Astrocyte of the cerebellum (primary cell): ENCODE results near the gene NLGN1.
A peak's percentile ranks its signal among the peaks of the same experiment; 100 is the strongest.

Experiments used
- DNase-seq: peaks from one replicate; pipeline ENCODE4 v3.0.0-alpha.2; 2011; ENCODE audit warnings: low read depth
- H3K4me3 ChIP-seq: 2 replicates; pipeline ENCODE4 v1.5.1; 2011; ENCODE audit warnings: mild to moderate bottlenecking, low read depth, low read length, moderate library complexity
- in situ Hi-C: cut with HindIII; loops from 2 replicates; pipeline ENCODE4 v1.10.0; 2017; ENCODE audit warnings: low sequenced_read_pairs
- TF ChIP-seq, protein P1 (sequence below): IDR thresholded peaks from 2 replicates; pipeline ENCODE4 v1.5.1; 2012; ENCODE audit warnings: low read length, low read depth, moderate library complexity, mild to moderate bottlenecking; ENCODE audit errors: missing control alignments

NLGN1 gene

GRCh38 chr3:174325834-174326700, 928.5 kb downstream of the NLGN1 start:
- no peak overlapping the region for H3K4me3 ChIP-seq
- in situ Hi-C loops, result no loop called here
- peak; percentile 76 for DNase-seq
- TF ChIP-seq, protein P1, sequence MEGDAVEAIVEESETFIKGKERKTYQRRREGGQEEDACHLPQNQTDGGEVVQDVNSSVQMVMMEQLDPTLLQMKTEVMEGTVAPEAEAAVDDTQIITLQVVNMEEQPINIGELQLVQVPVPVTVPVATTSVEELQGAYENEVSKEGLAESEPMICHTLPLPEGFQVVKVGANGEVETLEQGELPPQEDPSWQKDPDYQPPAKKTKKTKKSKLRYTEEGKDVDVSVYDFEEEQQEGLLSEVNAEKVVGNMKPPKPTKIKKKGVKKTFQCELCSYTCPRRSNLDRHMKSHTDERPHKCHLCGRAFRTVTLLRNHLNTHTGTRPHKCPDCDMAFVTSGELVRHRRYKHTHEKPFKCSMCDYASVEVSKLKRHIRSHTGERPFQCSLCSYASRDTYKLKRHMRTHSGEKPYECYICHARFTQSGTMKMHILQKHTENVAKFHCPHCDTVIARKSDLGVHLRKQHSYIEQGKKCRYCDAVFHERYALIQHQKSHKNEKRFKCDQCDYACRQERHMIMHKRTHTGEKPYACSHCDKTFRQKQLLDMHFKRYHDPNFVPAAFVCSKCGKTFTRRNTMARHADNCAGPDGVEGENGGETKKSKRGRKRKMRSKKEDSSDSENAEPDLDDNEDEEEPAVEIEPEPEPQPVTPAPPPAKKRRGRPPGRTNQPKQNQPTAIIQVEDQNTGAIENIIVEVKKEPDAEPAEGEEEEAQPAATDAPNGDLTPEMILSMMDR, result peak; percentile 32

DNA sequence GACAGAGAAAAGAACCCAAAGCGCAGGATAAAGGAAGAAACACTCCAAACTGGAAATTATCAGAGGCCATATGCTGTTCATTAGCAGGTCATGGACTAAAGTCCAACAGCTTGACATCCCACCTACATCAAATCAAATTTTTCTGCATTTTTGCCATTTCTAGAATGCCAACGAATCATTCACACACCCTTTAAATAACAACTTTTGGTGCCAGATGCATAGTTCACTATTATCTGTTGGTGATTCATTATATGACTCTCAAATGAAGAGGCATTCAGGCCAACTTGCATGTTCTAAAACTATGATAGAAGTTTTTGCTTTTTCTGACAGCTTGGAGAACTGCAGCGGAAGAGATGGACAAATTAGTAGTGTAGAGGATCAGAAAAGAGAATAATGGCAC, 931.8 kb downstream of the NLGN1 start:
- in situ Hi-C loops, result no loop called here
- TF ChIP-seq, protein P1, result no peak
- no peak overlapping the region for H3K4me3 ChIP-seq
- DNase-seq, result peak; percentile 33

DNA sequence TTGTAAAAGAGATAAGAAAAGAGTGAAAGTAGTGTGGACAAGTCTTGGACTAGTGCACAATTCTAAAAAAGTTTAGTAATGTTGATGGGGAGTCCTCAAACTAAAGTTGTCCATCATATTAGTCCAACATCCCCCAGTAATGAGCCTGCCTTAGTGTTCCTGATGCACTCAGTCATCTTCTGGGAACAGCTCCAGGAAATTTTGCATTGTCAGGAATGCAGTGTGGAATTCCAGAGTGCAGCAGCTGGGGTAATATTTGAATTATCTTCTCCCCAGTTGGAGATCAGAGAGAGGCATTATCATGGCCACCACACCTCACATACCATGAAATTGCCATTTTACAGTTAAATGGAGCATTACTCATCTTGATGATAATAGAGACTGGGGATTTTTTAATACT, 932.8 kb downstream of the NLGN1 start:
- H3K4me3 ChIP-seq, result no peak overlapping the region
- DNase-seq, result peak; percentile 95
- in situ Hi-C loops, result no loop called here
- TF ChIP-seq, protein P1, result no peak

- H3K4me3 ChIP-seq, result no peak overlapping the region
- in situ Hi-C loops, result no loop called here
- DNase-seq, result no peak
- TF ChIP-seq, protein P1, result no peak
These were observed 933.7 kb downstream of the NLGN1 start for GRCh38 chr3:174331095-174331800.

DNA sequence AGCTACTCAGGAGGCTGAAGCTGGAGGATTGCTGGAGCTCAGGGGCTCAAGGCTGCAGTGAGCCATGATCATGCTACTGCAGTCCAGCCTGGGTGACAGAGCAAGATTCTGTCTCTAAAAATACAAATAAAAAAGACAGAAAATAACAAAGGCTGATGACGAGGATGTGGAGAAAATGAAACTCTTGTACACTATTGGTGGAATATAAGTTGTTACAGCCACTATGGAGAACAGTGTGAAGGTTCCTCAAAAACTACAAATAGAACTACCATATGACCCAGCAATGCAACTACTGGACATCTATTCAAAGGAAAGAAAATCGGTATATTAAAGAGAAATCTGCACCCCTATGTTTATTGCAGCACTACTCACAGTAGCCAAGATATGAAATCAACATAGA, 934.8 kb downstream of the NLGN1 start:
- no peak for DNase-seq
- in situ Hi-C loops, result no loop called here
- H3K4me3 ChIP-seq, result no peak overlapping the region
- TF ChIP-seq, protein P1, result no peak

GRCh38 chr3:174333640-174334039, 936.1 kb downstream of the NLGN1 start:
- TF ChIP-seq, protein P1, result no peak
- H3K4me3 ChIP-seq, result no peak overlapping the region
- in situ Hi-C loops, result no loop called here
- no peak for DNase-seq
